Activated CD8-positive, alpha-beta memory T cell treated with anti-CD3 and anti-CD28 coated beads, Interleukin-2, amount 50 U/mL, for 4 hours (primary cell): ENCODE data around the gene TIMELESS.
"Not testable (repeated sequence)": the region's sequence is repeated elsewhere in the genome, so short reads cannot be mapped to it uniquely, and the experiment has no call there.

Experiments
- DNase-seq: peaks from one replicate; pipeline ENCODE4 v3.0.0-alpha.2; 2020

TIMELESS gene

DNA sequence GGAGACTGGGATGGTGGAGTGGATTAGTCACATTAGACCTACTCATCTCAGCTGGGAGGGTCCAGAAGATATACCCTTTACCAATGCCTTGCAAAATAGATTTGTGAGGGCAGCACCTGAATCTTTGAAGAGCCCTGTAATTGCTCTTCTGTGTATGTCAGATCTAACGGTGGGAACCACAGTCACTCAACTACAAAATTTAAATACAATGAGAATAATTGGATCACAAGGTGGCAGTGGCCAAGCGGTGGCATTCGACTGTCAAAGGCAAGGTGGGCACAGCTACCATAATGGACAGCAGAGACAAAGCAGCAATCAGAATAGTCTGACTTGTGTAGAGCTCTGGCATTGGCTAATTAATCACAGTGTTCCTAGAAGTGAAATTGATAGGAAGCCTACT lies 49.8 kb downstream of the TIMELESS start:
- DNase-seq, result not testable (repeated sequence)

- no peak for DNase-seq
These were observed 50.9 kb downstream of the TIMELESS start for GRCh38 chr12:56398324-56398723.

GRCh38 chr12:56392331-56392730 lies 56.9 kb downstream of the TIMELESS start:
- no peak for DNase-seq

DNA sequence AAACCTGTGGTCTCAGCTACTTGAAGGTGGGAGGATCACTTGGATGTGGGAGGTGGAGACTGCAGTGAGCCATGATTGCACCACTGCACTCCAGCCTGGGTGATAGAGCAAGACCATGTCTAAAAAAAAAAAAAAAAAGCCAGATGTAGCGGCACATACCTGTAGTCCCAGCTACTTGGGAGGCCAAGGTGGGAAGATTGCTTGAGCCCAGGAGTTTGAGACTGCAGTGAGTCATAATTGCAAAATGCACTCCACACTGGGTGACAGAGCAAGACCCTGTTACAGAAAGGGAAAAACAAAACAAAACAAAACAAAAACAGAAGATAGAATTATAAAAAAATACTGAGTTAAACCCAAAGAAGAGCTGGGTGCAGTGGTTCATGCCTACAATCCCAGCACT lies 57.5 kb downstream of the TIMELESS start:
- no peak for DNase-seq

DNA sequence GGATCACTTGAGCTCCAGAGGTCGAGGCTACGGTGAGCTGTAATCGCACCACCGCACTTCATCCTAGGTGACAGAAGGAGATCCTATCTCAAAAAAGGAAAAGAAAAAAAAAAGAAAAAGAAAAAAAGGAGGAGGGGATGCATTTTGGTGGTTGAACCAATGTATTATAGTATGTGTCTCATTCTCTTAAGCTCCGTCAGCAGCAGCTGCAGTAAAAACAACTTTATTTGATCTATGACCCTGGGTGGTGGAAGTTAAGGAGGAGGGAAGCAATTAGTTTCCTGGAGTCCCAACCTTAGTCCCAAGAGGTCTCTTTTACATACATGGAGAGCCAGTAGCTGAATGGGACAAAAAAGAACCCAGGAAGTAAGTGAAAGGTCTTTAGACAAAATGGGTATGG lies 59.8 kb downstream of the TIMELESS start:
- no peak for DNase-seq

GRCh38 chr12:56387152-56387736 lies 62.0 kb downstream of the TIMELESS start:
- DNase-seq, result no peak

DNA sequence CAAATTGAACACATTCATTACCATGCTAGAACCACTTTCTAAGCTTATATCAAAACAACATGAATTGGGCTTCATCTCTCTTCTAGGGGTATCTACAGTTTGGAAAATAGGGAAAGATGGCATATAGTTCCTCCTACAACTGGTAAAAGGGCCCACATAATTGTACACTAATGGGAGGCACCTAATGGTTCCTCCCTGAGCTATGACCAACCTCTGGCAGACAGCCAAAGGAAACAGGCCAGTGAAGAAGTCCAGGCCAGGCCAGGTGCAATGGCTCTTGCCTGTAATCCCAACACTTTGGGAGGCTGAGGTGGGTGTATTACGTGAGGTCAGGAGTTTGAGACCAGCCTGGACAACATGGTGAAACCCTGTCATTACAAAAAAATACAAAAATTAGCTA lies 63.4 kb downstream of the TIMELESS start:
- no peak for DNase-seq

- no peak for DNase-seq
These were observed 66.6 kb downstream of the TIMELESS start for GRCh38 chr12:56382611-56383010.

- no peak for DNase-seq
These were observed 71.3 kb downstream of the TIMELESS start for GRCh38 chr12:56377989-56378316.

GRCh38 chr12:56377310-56377988 lies 71.8 kb downstream of the TIMELESS start:
- DNase-seq, result no peak

DNA sequence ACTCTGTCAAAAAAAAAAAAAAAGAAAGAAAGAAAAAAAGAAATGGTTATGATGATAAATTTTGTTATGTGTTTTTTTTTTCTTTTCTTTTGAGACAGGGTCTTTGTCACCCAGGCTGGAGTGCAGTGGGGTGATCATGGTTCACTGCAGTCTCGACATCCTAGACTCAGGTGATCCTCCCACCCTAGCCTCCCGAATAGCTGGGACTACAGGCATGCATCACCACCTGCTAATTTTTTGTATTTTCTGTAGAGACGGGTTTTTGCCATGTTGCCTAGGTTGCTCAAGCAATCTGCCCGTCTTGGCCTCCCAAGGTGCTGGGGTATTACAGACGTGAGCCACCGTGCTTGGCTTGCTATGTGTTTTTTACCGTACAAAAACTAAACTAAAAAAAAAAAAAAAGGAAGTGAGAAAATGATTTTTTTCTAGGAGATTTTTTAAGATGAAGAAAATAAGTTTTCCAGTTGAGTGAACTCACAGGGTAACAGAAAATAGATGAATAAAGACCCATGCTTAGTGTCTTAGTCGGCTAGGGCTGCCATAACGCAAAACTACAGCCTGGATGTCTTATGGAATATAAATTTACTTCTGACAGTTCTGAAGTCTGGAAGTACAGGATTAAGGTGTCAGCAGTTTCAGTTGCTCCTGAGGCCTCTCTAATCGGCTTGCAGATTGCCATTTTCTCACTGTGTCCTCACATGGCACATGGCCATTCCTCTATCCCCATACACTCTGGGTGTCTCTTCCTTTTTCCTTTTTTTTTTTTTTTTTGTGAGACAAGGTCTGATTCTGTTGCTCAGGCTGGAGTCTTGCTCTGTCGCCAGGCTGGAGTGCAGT lies 73.4 kb downstream of the TIMELESS start:
- no peak for DNase-seq

DNA sequence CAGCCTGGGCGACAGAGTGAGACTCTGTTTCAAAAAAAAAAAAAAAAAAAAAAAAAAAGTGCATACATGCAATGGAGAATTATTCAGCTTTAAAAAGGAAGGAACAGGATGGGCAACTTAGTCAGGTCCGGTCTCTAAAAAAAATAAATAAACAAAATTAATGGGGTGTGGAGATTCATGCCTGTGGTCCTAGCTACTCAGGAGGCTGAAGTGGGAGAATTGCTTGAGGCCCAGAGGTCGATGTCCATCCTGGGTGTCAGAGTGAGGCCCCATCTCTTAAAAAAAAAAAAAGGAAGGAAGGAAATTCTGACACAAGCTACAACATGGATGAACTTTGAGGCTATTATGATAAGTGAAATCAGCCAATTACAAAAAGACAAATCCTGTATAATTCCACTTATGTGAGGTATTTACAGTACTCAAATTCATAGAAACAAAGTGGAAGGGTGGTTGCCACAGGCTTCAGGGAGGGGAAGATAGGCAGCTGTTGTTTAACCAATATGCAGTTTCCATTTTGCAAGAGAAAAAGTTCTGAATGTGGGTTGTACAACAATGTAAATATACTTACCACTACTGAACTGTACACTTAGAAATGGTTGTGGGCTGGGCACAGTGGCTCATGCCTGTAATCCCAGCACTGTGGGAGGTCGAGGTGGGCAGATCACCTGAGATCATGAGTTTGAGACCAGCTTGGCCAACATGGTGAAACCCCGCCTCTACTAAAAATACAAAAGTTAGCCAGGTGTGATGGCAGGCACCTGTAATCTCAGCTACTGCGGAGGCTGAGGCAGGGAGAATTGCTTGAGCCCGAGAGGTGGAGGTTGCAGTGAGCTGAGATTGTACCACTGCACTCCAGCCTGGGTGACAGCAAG lies 74.3 kb downstream of the TIMELESS start:
- DNase-seq, result no peak

DNA sequence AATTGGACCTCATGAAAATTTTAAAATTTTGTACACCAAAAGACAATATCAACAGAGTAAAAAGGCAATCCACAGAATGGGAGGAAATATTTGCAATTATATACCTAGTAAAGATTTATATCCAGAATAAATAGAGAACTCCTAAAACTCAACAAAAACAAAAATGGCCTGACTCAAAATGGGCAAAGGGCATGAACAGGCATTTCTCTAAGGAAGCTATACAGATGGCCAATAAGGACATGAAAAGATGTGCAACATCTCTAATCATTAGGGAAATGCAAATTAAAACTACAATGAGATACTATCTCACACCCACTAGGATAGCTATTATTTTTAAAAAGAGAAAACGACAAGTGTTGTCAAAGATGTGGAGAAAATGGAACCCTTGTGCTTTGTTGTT lies 75.7 kb downstream of the TIMELESS start:
- DNase-seq, result no peak

- no peak for DNase-seq
These were observed 82.3 kb downstream of the TIMELESS start for GRCh38 chr12:56366948-56367347.
